Inferior parietal cortex (tissue), 1 donor: ENCODE data around the gene FAM216B.
"Not testable (repeated sequence)": the region's sequence is repeated elsewhere in the genome, so short reads cannot be mapped to it uniquely, and the experiment has no call there.

ENCODE experiments used
- DNase-seq: peaks from one replicate; pipeline ENCODE4 v3.0.0-alpha.2; 2016; ENCODE audit errors: extremely low spot score

The FAM216B gene

GRCh38 chr13:42786715-42787114 lies 5.3 kb downstream of the FAM216B start:
- no peak for DNase-seq

- DNase-seq: no peak
Observed at GRCh38 chr13:42788601-42789000, 7.2 kb downstream of the FAM216B start.

GRCh38 chr13:42792154-42792553 lies 10.8 kb downstream of the FAM216B start:
- no peak for DNase-seq

GRCh38 chr13:42794577-42795275 lies 13.3 kb downstream of the FAM216B start:
- no peak for DNase-seq

GRCh38 chr13:42795666-42796065 lies 14.3 kb downstream of the FAM216B start:
- DNase-seq: no peak

GRCh38 chr13:42796747-42797356 lies 15.5 kb downstream of the FAM216B start:
- DNase-seq: no peak

- no peak for DNase-seq
Observed at GRCh38 chr13:42798118-42798517, 16.7 kb downstream of the FAM216B start.

GRCh38 chr13:42800109-42800643 lies 18.8 kb downstream of the FAM216B start:
- no peak for DNase-seq

GRCh38 chr13:42803563-42804204 lies 22.3 kb downstream of the FAM216B start:
- DNase-seq: no peak

GRCh38 chr13:42804244-42804874 lies 23.0 kb downstream of the FAM216B start:
- no peak for DNase-seq

- DNase-seq: no peak
Observed at GRCh38 chr13:42807241-42807640, 25.9 kb downstream of the FAM216B start.

- DNase-seq: no peak
Observed at GRCh38 chr13:42807866-42808265, 26.5 kb downstream of the FAM216B start.

- no peak for DNase-seq
Observed at GRCh38 chr13:42808341-42808940, 27.1 kb downstream of the FAM216B start.

GRCh38 chr13:42812316-42812715 lies 30.9 kb downstream of the FAM216B start:
- no peak for DNase-seq

- DNase-seq: no peak
Observed at GRCh38 chr13:42814868-42815267, 33.5 kb downstream of the FAM216B start.

GRCh38 chr13:42815681-42816080 lies 34.3 kb downstream of the FAM216B start:
- no peak for DNase-seq

GRCh38 chr13:42816538-42816937 lies 35.2 kb downstream of the FAM216B start:
- no peak for DNase-seq

- not testable (repeated sequence) for DNase-seq
Observed at GRCh38 chr13:42819687-42820086, 38.3 kb downstream of the FAM216B start.

- no peak for DNase-seq
Observed at GRCh38 chr13:42820451-42820850, 39.1 kb downstream of the FAM216B start.

GRCh38 chr13:42821437-42821836 lies 40.1 kb downstream of the FAM216B start:
- DNase-seq: no peak

GRCh38 chr13:42832341-42833096 lies 51.1 kb downstream of the FAM216B start:
- no peak for DNase-seq
